Mesendoderm (in vitro differentiated cells): ENCODE data around the gene STK35.

ENCODE experiments used
- DNase-seq: peaks from one replicate; pipeline ENCODE4 v3.0.0; 2013
- H2AK5ac ChIP-seq: 2 replicates; pipeline ENCODE4 v1.6.1; 2013; ENCODE audit warnings: low read length, inconsistent platforms
- H2BK120ac ChIP-seq: 2 replicates; pipeline ENCODE4 v1.6.1; 2013; ENCODE audit warnings: low read depth, mild to moderate bottlenecking, low read length, moderate library complexity, mixed read lengths
- H2BK15ac ChIP-seq: replicated peaks from 2 replicates; pipeline ENCODE4 v1.6.1; 2013; ENCODE audit warnings: low read depth, mild to moderate bottlenecking, moderate library complexity
- H2BK5ac ChIP-seq: 2 replicates; pipeline ENCODE4 v1.6.1; 2013; ENCODE audit warnings: low read length, inconsistent platforms
- H3K18ac ChIP-seq: 2 replicates; pipeline ENCODE4 v1.6.1; 2013; ENCODE audit warnings: mild to moderate bottlenecking, low read length, mixed read lengths
- H3K23ac ChIP-seq: one replicate; pipeline ENCODE4 v1.6.1; 2013; ENCODE audit warnings: low read length
- H3K27ac ChIP-seq: 2 replicates; pipeline ENCODE4 v1.5.1; 2013; ENCODE audit warnings: low read depth, mild to moderate bottlenecking, inconsistent platforms, low read length, moderate library complexity
- H3K27me3 ChIP-seq: 2 replicates; pipeline ENCODE4 v1.6.1; 2013; ENCODE audit warnings: low read length, control low read depth, mild to moderate bottlenecking, inconsistent platforms; ENCODE audit not compliant: insufficient read depth, poor library complexity
- H3K36me3 ChIP-seq: 2 replicates; pipeline ENCODE4 v1.6.1; 2013; ENCODE audit warnings: low read length, inconsistent platforms; ENCODE audit not compliant: control insufficient read depth, insufficient read depth
- H3K4ac ChIP-seq: one replicate; pipeline ENCODE4 v1.6.1; 2013; ENCODE audit warnings: low read depth, mild to moderate bottlenecking, low read length, moderate library complexity
- H3K4me1 ChIP-seq: 2 replicates; pipeline ENCODE4 v1.6.1; 2013; ENCODE audit warnings: low read depth, low read length, inconsistent platforms; ENCODE audit not compliant: control insufficient read depth
- H3K4me2 ChIP-seq: 2 replicates; pipeline ENCODE4 v1.6.1; 2013; ENCODE audit warnings: low read length
- H3K4me3 ChIP-seq: 2 replicates; pipeline ENCODE4 v1.5.1; 2013; ENCODE audit warnings: mild to moderate bottlenecking, low read length
- H3K56ac ChIP-seq: one replicate; pipeline ENCODE4 v1.6.1; 2013; ENCODE audit warnings: low read length
- H3K79me1 ChIP-seq: 2 replicates; pipeline ENCODE4 v1.6.1; 2013; ENCODE audit warnings: low read length, inconsistent platforms
- H3K79me2 ChIP-seq: 2 replicates; pipeline ENCODE4 v1.6.1; 2013; ENCODE audit warnings: mild to moderate bottlenecking, low read length; ENCODE audit not compliant: control insufficient read depth, insufficient read depth
- H3K9ac ChIP-seq: 2 replicates; pipeline ENCODE4 v1.6.1; 2013; ENCODE audit warnings: low read length, inconsistent platforms
- H4K5ac ChIP-seq: one replicate; pipeline ENCODE4 v1.6.1; 2013; ENCODE audit warnings: low read length
- H4K8ac ChIP-seq: one replicate; pipeline ENCODE4 v1.6.1; 2013; ENCODE audit warnings: low read depth, mild to moderate bottlenecking, control low read depth, low read length, moderate library complexity
- WGBS: extraction: QIAGEN DNeasy Blood & Tissue Kit; methylation state at CpG from one replicate; pipeline ENCODE4 v1.1.7; 2013; ENCODE audit warnings: low lambda C conversion rate, missing lambda C conversion rate; ENCODE audit not compliant: insufficient coverage; ENCODE audit errors: extremely low coverage; 5-methylcytosine and 5-hydroxymethylcytosine counted together

Gene STK35

GRCh38 chr20:2065099-2065498, 36.5 kb upstream of the STK35 start:
- no peaks in the 10 kb centered on the region for H3K4me1 ChIP-seq
- no peak overlapping the region for H2BK15ac ChIP-seq
- no peak overlapping the region for H3K9ac ChIP-seq
- no peak overlapping the region for H3K4me3 ChIP-seq
- no peaks in the 10 kb centered on the region for H3K27me3 ChIP-seq
- no peaks in the 10 kb centered on the region for H3K36me3 ChIP-seq
- H3K79me1 ChIP-seq, result no peaks in the 10 kb centered on the region
- no peak overlapping the region for H2BK5ac ChIP-seq
- no peaks in the 10 kb centered on the region for H3K79me2 ChIP-seq
- H3K27ac ChIP-seq, result no peak overlapping the region
- H3K23ac ChIP-seq, result no peak overlapping the region
- no peak overlapping the region for H3K18ac ChIP-seq
- H3K4me2 ChIP-seq, result no peak overlapping the region
- no peak for DNase-seq
- H2BK120ac ChIP-seq, result no peak overlapping the region
- no peak overlapping the region for H3K56ac ChIP-seq
- no CpG with 5 or more reads among the region's 3 CpGs for WGBS
- no peak overlapping the region for H2AK5ac ChIP-seq
- H3K4ac ChIP-seq, result no peak overlapping the region
- no peak overlapping the region for H4K5ac ChIP-seq
- H4K8ac ChIP-seq, result no peak overlapping the region

GRCh38 chr20:2066461-2067122, 35.0 kb upstream of the STK35 start:
- no peak overlapping the region for H3K4me3 ChIP-seq
- H3K9ac ChIP-seq, result no peak overlapping the region
- no peak overlapping the region for H2BK5ac ChIP-seq
- H3K56ac ChIP-seq, result no peak overlapping the region
- H2BK120ac ChIP-seq, result no peak overlapping the region
- no peaks in the 10 kb centered on the region for H3K36me3 ChIP-seq
- DNase-seq, result no peak
- no peaks in the 10 kb centered on the region for H3K4me1 ChIP-seq
- H3K4ac ChIP-seq, result no peak overlapping the region
- WGBS, result no CpG with 5 or more reads among the region's 2 CpGs
- H4K5ac ChIP-seq, result no peak overlapping the region
- H3K27me3 ChIP-seq, result no peaks in the 10 kb centered on the region
- no peak overlapping the region for H3K18ac ChIP-seq
- no peak overlapping the region for H3K27ac ChIP-seq
- H2AK5ac ChIP-seq, result no peak overlapping the region
- H2BK15ac ChIP-seq, result no peak overlapping the region
- H3K79me1 ChIP-seq, result no peaks in the 10 kb centered on the region
- H3K23ac ChIP-seq, result no peak overlapping the region
- H3K4me2 ChIP-seq, result no peak overlapping the region
- no peak overlapping the region for H4K8ac ChIP-seq
- H3K79me2 ChIP-seq, result no peaks in the 10 kb centered on the region

GRCh38 chr20:2080532-2081224, 20.9 kb upstream of the STK35 start:
- no peaks in the 10 kb centered on the region for H3K36me3 ChIP-seq
- no peak overlapping the region for H3K4ac ChIP-seq
- no peak overlapping the region for H2BK15ac ChIP-seq
- no peaks in the 10 kb centered on the region for H3K4me1 ChIP-seq
- H2AK5ac ChIP-seq, result no peak overlapping the region
- no peak overlapping the region for H2BK120ac ChIP-seq
- no peaks in the 10 kb centered on the region for H3K79me2 ChIP-seq
- no peak overlapping the region for H3K4me3 ChIP-seq
- H3K4me2 ChIP-seq, result no peak overlapping the region
- H4K8ac ChIP-seq, result no peak overlapping the region
- no peak overlapping the region for H3K27ac ChIP-seq
- no peak overlapping the region for H3K18ac ChIP-seq
- no peaks in the 10 kb centered on the region for H3K79me1 ChIP-seq
- no peak overlapping the region for H2BK5ac ChIP-seq
- H4K5ac ChIP-seq, result no peak overlapping the region
- no peak for DNase-seq
- no peak overlapping the region for H3K23ac ChIP-seq
- no peak overlapping the region for H3K56ac ChIP-seq
- H3K9ac ChIP-seq, result no peak overlapping the region
- no peaks in the 10 kb centered on the region for H3K27me3 ChIP-seq
- WGBS, result no CpG with 5 or more reads among the region's 4 CpGs

GRCh38 chr20:2084703-2085102, 16.9 kb upstream of the STK35 start:
- no peaks in the 10 kb centered on the region for H3K79me1 ChIP-seq
- no peak for DNase-seq

GRCh38 chr20:2086177-2086979, 15.2 kb upstream of the STK35 start:
- H3K27ac ChIP-seq, result no peak overlapping the region
- H3K4me2 ChIP-seq, result no peak overlapping the region
- H2BK5ac ChIP-seq, result no peak overlapping the region
- H2BK15ac ChIP-seq, result no peak overlapping the region
- no peak overlapping the region for H4K8ac ChIP-seq
- H2AK5ac ChIP-seq, result no peak overlapping the region
- no peaks in the 10 kb centered on the region for H3K27me3 ChIP-seq
- H4K5ac ChIP-seq, result no peak overlapping the region
- no peaks in the 10 kb centered on the region for H3K79me1 ChIP-seq
- no peak overlapping the region for H3K23ac ChIP-seq
- H3K18ac ChIP-seq, result no peak overlapping the region
- DNase-seq, result no peak
- H2BK120ac ChIP-seq, result no peak overlapping the region
- H3K4me3 ChIP-seq, result no peak overlapping the region
- no CpG with 5 or more reads among the region's 11 CpGs for WGBS
- no peak overlapping the region for H3K4ac ChIP-seq
- no peak overlapping the region for H3K56ac ChIP-seq
- H3K9ac ChIP-seq, result no peak overlapping the region
- no peaks in the 10 kb centered on the region for H3K4me1 ChIP-seq
- no peaks in the 10 kb centered on the region for H3K36me3 ChIP-seq
- H3K79me2 ChIP-seq, result no peaks in the 10 kb centered on the region

More at GRCh38 chr20:2084703-2085102, 16.9 kb upstream of the STK35 start:
- no peak overlapping the region for H3K23ac ChIP-seq
- H3K18ac ChIP-seq, result no peak overlapping the region
- no peak overlapping the region for H3K27ac ChIP-seq
- no peaks in the 10 kb centered on the region for H3K27me3 ChIP-seq
- H2AK5ac ChIP-seq, result no peak overlapping the region
- no CpG with 5 or more reads among the region's 5 CpGs for WGBS
- no peak overlapping the region for H3K4ac ChIP-seq
- no peaks in the 10 kb centered on the region for H3K4me1 ChIP-seq
- no peak overlapping the region for H2BK15ac ChIP-seq
- no peak overlapping the region for H3K56ac ChIP-seq
- no peak overlapping the region for H3K4me2 ChIP-seq
- no peak overlapping the region for H2BK5ac ChIP-seq
- no peaks in the 10 kb centered on the region for H3K36me3 ChIP-seq
- H3K4me3 ChIP-seq, result no peak overlapping the region
- no peak overlapping the region for H3K9ac ChIP-seq
- no peak overlapping the region for H4K5ac ChIP-seq
- H4K8ac ChIP-seq, result no peak overlapping the region
- H2BK120ac ChIP-seq, result no peak overlapping the region
- no peaks in the 10 kb centered on the region for H3K79me2 ChIP-seq
